ENCODE results near the gene TUBGCP3.
A peak's percentile ranks its signal among the peaks of the same experiment; 100 is the strongest.

Gene TUBGCP3

GRCh38 chr13:112450118-112450903 is 137.6 kb downstream of the TUBGCP3 start:
- no peak for DNase-seq

DNA sequence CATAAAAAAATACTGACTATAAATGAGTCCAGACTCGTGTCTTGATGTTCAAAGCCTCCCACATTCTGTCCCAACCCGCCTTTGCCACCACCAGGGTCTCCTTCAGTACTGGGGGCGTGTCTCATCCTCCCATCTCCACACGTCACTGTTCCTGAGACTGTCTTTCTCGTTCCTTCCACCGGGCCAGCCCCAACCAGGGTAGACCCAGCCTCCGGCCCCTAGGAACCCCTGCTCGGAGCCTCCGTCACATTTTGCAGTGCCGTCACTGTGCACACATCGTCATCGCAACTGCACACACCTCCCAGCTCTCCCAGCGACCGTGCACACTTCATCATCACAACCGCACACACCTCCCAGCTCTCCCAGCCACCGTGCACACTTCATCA is 138.4 kb downstream of the TUBGCP3 start:
- DNase-seq, result no peak

GRCh38 chr13:112448621-112449544 is 139.1 kb downstream of the TUBGCP3 start:
- no peak for DNase-seq

DNA sequence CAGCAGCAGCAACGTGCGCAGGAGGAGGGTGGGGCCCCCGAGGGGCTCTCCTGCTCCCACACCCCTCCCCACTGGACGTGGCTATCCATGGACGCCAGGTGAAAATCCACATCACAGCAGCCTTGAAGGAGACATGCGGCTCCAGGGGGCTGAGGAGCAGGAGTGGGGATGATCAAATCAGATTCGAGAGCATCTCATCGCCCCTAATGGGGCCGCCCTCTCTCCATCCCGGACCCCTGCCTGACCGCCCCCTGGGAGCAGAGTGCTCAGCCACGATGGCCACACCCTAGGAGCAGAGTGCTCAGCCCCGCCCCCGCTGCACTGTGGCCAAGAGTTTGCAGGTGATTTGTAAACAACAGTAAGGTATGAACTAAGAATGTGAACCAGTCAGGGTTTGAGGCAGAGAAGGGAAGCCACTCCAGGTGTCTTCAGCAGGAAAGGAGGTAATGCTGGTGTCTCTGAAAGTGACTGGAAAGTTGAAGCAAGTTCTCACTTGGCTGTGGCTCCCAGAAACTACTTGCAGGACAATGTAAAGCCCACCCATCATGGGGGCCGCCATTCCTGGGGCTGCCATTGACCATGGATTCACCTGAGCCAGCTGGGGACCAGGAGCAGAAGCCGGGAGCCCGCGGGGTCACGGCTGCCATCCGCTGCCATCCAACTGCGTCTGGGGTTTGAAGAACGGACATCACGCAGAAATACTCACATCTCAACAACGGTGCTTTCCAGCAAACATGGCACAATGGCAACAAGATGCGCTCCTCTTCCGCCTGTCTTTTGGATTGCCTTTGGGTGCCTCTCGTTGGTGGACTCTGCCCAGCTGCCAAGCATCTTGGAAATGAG is 140.0 kb downstream of the TUBGCP3 start:
- no peak for DNase-seq

DNA sequence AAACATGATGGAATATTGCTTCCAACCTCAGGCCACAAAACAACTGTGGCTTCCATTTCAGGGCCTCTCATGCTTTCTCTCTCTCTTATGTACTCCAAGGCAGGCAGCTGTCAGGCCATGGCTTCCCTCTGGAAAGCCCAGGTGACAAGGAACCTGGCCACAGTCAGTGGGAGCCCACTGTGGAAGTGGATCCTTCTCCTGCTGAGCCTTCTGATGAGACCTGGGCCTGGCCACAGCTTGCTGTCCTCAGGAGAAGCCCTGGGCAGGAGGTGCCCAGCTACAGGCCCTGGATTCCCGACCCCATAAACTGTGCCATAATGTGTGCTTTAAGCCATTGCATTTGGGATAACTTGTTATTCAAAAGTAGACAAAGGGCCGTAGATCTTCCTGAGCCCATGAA is 140.6 kb downstream of the TUBGCP3 start:
- no peak for DNase-seq

- DNase-seq, result no peak
Measured at GRCh38 chr13:112446867-112447266, 141.1 kb downstream of the TUBGCP3 start.

DNA sequence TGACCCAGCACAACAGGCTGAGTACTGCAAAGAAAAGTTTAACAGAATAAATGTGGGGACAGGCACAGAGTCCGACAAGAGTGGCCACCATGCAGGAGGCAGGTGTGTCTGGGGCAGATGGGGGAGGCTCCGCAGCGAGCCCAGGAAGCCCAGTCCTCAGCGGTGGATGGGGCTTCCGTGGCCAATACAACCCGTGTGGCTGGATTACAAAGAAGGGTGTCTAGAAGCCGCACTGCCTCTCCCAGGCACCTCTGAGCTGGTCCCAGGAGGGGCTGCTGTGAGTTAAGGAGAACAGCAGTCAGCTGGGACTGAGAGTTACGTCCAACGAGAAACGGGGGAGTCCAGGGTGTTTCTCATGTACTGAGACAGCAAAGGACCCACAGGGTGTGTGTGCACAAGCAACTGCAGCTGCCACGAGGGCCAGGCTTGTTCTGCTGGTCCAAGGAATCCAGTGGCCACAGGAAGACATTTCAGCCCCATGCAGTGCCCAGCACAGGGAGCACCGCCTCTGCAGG is 141.5 kb downstream of the TUBGCP3 start:
- no peak for DNase-seq

GRCh38 chr13:112445411-112446271 is 142.3 kb downstream of the TUBGCP3 start:
- DNase-seq, result no peak

GRCh38 chr13:112444416-112445399 is 143.2 kb downstream of the TUBGCP3 start:
- DNase-seq, result no peak

DNA sequence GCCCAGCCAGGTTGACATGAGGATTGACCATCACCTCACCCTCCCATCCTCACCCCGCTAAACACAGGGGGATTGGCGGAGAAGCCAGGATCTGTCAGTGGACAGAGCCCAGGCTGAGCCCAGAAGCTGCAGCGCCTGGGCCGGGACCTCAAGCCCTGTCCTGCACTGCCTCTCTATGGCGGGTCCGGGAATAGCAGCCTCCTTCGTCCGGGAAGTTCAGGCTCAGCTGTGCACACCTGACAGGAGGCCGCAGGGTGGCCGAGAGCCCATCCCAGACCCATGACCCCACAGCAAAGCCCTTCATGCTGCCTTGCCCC is 144.0 kb downstream of the TUBGCP3 start:
- DNase-seq, result peak; percentile 17

DNA sequence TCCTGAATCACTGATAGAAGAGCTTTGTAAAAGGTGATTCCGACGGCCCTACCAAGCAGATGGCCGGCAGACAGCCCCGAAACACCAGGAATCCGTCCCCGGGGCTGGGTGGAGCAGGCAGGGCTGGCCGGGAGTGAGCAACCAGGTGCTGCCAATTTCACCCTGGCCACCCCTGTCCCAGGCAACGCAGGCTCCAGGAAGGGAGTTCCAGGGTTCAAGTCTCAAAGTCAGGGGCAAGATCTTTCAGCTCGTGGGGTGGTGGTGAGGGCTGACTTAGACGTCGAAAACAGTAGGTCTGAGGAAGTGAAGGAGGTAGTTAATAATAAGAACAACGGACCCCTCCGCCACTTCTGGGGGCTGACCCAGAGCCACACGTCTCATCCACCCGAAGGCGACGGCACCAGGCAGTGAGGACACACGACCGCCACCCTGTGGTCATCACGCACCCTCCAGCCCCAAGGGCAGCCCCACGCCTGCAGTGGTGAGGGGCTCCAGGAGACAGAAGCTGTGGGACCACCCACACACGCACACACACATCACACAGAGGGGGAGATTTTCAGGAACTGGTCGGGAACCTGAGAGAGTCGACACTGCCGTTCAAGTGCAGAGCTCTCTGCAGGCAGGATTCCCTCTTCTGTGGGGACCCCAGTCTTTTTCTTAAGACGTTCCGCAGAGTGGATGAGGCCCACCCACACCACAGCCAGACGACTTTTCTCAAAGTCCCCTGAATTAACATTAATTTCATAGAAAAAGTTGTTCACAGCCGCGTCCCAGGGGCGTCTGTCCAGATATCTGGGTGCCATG is 144.6 kb downstream of the TUBGCP3 start:
- no peak for DNase-seq

DNA sequence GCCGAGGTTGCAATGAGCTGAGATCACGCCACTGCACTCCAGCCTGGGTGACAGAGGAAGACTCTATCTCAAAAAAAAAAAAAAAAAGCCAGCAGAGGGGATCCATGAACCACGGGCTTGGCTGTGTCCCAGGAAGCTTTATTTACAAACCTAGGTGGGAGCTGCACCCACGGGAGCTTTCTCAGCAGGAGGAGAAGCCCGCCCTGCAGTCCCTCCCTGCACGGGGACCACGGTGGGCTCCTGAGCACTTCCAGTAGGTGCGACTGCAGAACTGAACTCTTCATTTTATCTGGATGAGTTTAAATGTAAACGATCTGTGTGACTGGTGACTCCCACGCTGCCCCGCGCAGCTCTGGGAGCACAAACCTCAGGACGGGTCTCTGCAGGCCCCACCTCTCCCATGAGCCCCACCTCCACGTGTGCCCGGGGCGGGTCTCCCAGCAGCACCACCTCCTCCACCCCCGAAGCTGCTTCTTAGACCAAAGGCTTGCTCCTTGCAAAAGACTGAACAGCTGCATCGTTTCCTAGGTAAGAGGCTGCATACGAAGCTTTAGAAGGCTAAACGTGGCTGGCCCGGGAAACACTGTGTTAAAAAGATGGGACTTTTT is 145.4 kb downstream of the TUBGCP3 start:
- no peak for DNase-seq

DNA sequence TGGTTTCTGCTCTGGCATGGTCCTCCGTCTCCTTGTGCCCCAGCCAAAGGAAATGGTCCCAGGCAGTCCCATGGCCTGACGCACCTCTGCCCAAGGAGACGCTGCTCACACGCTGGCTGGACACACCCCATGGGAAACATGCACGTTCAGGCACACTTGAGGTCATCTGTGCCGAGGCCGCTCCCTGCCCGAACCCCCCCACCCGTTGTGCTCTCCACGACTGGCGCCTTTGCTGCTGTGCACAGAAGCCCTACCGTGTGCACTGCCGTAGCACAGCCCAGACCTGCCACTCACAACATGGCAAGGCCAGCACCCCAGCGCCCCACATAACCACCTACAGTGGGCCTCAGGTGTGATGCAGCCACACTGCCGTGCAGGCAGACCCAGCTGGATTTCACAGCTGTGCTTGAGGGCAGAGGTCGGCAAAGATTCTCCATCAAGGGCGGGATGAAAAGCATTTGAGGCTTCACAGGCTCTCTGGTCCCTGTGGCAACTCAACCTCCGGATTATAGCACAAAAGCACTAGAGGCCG is 146.1 kb downstream of the TUBGCP3 start:
- DNase-seq, result no peak

DNA sequence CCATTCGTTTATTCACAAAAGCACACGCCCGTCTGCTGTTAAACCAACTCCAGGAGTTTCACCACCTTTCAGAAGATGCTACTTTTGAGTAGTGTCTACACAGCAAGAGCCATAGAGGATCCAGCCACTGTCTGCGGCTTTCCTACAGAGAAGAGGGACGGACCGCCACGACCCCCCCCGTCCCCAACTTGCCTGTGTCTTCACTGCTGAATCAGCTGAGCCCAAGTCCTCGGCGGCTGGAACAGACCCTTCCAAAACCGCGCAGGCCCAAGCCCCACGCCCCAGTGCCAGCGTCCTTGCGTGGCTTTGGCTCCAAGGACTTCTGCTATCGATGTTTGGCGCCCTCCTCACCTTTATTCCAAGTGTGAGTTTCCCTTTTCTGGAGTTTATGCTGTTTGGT is 146.7 kb downstream of the TUBGCP3 start:
- no peak for DNase-seq

GRCh38 chr13:112438515-112438914 is 149.4 kb downstream of the TUBGCP3 start:
- no peak for DNase-seq

- DNase-seq, result no peak
Measured at GRCh38 chr13:112438094-112438493, 149.9 kb downstream of the TUBGCP3 start.

- DNase-seq, result no peak
Measured at GRCh38 chr13:112435973-112436372, 152.0 kb downstream of the TUBGCP3 start.

Data from NCI-H1694 treated with DMSO at 0.1 percent for 48 hours (cell line).